SH-SY5Y (cell line): ENCODE results near the gene SLC25A36.

Source experiments
- GATA2 ChIP-seq: IDR thresholded peaks from 2 replicates; pipeline ENCODE4 v1.6.1; 2011; ENCODE audit warnings: mild to moderate bottlenecking, low read depth, low read length
- GATA3 ChIP-seq: IDR thresholded peaks from 2 replicates; pipeline ENCODE4 v1.6.1; 2011; ENCODE audit warnings: low read depth, mild to moderate bottlenecking, low read length, moderate library complexity

DNA sequence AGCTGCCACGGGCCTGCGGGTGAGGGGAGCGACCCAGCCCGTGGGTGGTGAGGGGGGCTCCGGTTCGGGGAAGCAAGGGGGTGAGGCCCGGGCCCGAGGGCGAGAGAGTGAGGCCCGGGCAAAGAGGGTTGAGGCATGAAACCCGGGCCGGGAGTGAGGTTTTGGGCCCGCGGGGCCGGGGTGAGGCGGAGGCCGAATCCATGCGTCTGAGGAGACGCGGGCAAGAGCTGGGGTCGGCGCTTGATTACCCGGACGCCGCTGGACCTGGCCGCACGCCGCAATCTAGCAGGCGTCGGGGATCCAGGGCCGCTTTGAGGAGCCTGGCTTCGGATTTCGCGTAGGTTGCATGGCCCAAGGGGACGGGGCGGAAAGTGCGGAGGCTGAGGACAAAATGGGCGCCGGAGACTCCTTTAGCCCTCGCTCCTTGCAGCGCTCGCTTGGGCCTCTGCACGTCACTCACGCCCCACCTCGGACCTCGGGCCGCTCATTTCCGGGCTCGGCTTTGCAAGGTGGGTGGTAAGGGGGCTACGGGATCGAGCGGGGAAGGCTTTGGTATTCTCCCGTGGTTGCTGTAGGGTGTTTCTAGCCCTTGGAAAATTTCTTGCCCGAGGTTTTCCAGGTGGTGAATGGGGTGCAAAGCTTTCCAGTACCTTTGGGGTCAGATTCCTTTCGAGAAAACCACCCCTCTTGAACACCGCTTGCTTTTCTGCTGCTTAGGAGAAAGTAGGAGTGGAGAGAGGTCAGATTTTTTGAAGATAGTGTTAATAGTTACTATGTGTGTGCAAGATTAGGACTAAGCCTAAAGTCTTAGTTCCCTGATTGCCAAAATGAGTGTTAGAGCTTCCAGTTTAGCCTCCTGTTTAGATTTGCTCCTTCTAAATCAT, 827 bp downstream of the SLC25A36 start:
- no peak for TF ChIP-seq GATA2
- TF ChIP-seq GATA3: no peak
